Calu3 (cell line): ENCODE data around the gene BTBD1. TPM values are rescaled to one million over a fixed set of nuclear protein-coding genes. Genes with fewer than 3 reads are reported as not detected.
"Not testable (repeated sequence)": the region's sequence is repeated elsewhere in the genome, so short reads cannot be mapped to it uniquely, and the experiment has no call there.

Source experiments
- BruUV-seq: library from RNA; stranded (reverse); fragments of 400-500 nt; replicated peaks from 2 replicates; lab custom pipeline; 2021; lab: Mats Ljungman, UMichigan
- CTCF ChIA-PET: fragments of 300-600 bp; sonication (Branson Sonifier 250); formaldehyde crosslinking; loops from one replicate; lab custom pipeline; 2022; ENCODE audit warnings: antibody characterized with exemption; lab: Charles Lee
- DNase-seq: peaks from one replicate; pipeline ENCODE4 v3.0.0; 2022
- H3K27ac Mint-ChIP-seq: one replicate; pipeline ENCODE4 v1.8.0; 2022; ENCODE audit warnings: mixed read lengths; ENCODE audit not compliant: unreplicated experiment
- H3K27me3 Mint-ChIP-seq: one replicate; pipeline ENCODE4 v1.8.0; 2022; ENCODE audit warnings: mixed read lengths; ENCODE audit not compliant: unreplicated experiment
- H3K36me3 Mint-ChIP-seq: one replicate; pipeline ENCODE4 v1.8.0; 2022; ENCODE audit warnings: mild to moderate bottlenecking, moderate library complexity, mixed read lengths; ENCODE audit not compliant: insufficient read depth, unreplicated experiment
- H3K4me1 Mint-ChIP-seq: one replicate; pipeline ENCODE4 v1.8.0; 2022; ENCODE audit warnings: mild to moderate bottlenecking, low read depth, mixed read lengths; ENCODE audit not compliant: unreplicated experiment
- H3K4me3 Mint-ChIP-seq: one replicate; pipeline ENCODE4 v1.8.0; 2022; ENCODE audit warnings: mild to moderate bottlenecking, low read depth, moderate library complexity, mixed read lengths; ENCODE audit not compliant: unreplicated experiment
- H3K9me3 Mint-ChIP-seq: one replicate; pipeline ENCODE4 v1.8.0; 2022; ENCODE audit warnings: low read depth, mixed read lengths; ENCODE audit not compliant: unreplicated experiment
- CTCF ChIP-seq: fragments of 200-600 bp; IDR thresholded peaks from one replicate; pipeline ENCODE4 v1.8.0; 2022; ENCODE audit warnings: antibody characterized with exemption; ENCODE audit not compliant: unreplicated experiment
- intact Hi-C: fragments of 100-400 bp; cut with micrococcal nuclease; formaldehyde crosslinking; loops from one replicate; pipeline ENCODE4 v1.10.0; 2022; ENCODE audit not compliant: unreplicated experiment
- total RNA-seq: library from RNA; stranded (reverse); gene quantifications from 2 replicates; pipeline ENCODE4 v1.2.3, GENCODE V29; 2022

The BTBD1 gene
- total RNA-seq, 1 experiment from 2014 or later = 73.2 TPM

- H3K4me3 Mint-ChIP-seq, H3K27ac Mint-ChIP-seq, DNase-seq, H3K9me3 Mint-ChIP-seq, H3K4me1 Mint-ChIP-seq, H3K36me3 Mint-ChIP-seq, BruUV-seq, intact Hi-C loops: not testable (repeated sequence)
- H3K27me3 Mint-ChIP-seq = peaks cover 16% of the 10 kb centered on the region
- CTCF ChIA-PET = interaction anchor here (0.7 kb wide), 1 partner anchor 1025 kb away, joined by 4 read pairs; no protein-coding TSS in a partner anchor
Observed at GRCh38 chr15:83085461-83085860, 18.4 kb upstream of the BTBD1 start.

GRCh38 chr15:83082730-83083386 lies 15.8 kb upstream of the BTBD1 start:
- Mint-ChIP-seq H3K9me3 (no peaks in the 10 kb centered on the region), H3K27me3 (peaks cover 29% of the 10 kb centered on the region), H3K4me3 (no peak overlapping the region), H3K4me1 (no peaks in the 10 kb centered on the region), H3K27ac (no peak overlapping the region), H3K36me3 (no peaks in the 10 kb centered on the region)
- CTCF ChIA-PET = no interaction called here
- DNase-seq = no peak
- BruUV-seq = no TSS peak
- intact Hi-C loops = no loop called here
- TF ChIP-seq CTCF = no peak

- CTCF ChIA-PET = interaction anchor here (0.7 kb wide), 1 partner anchor 289 kb away, joined by 3 read pairs; no protein-coding TSS in a partner anchor
- no peak for TF ChIP-seq CTCF
- Mint-ChIP-seq H3K9me3 (no peaks in the 10 kb centered on the region), H3K4me1 (no peaks in the 10 kb centered on the region), H3K27ac (no peak overlapping the region), H3K4me3 (no peak overlapping the region), H3K36me3 (no peaks in the 10 kb centered on the region), H3K27me3 (peaks cover 36% of the 10 kb centered on the region)
- DNase-seq = no peak
- BruUV-seq = no TSS peak
- intact Hi-C loops = no loop called here
Observed at GRCh38 chr15:83081256-83082014, 14.4 kb upstream of the BTBD1 start.

- Mint-ChIP-seq H3K27ac (no peak overlapping the region), H3K4me3 (no peak overlapping the region), H3K9me3 (peaks cover 4% of the 10 kb centered on the region), H3K4me1 (no peaks in the 10 kb centered on the region), H3K36me3 (no peaks in the 10 kb centered on the region), H3K27me3 (peaks cover 36% of the 10 kb centered on the region)
- TF ChIP-seq CTCF = no peak
- DNase-seq = no peak
- intact Hi-C loops = no loop called here
- no TSS peak for BruUV-seq
- CTCF ChIA-PET = no interaction called here
Observed at GRCh38 chr15:83078712-83079111, 11.7 kb upstream of the BTBD1 start.
